MCF 10A (cell line): ENCODE results near the gene OR52J3. TPM values are rescaled to one million over a fixed set of nuclear protein-coding genes. Genes with fewer than 3 reads are reported as not detected.
A peak's percentile ranks its signal among the peaks of the same experiment; 100 is the strongest.

Experiments used
- Bru-seq: library from RNA; stranded (reverse); fragments of 400-500 nt; gene quantifications from one replicate; lab custom pipeline; 2021; lab: Mats Ljungman, UMichigan
- BruChase-seq, 2 experiments: library from RNA; stranded (reverse); fragments of 400-500 nt; gene quantifications; one replicate each; lab custom pipeline; 2021; lab: Mats Ljungman, UMichigan
- BruUV-seq: library from RNA; stranded (reverse); fragments of 400-500 nt; replicated peaks from 2 replicates; lab custom pipeline; 2021; lab: Mats Ljungman, UMichigan
- CTCF ChIA-PET: fragments of 300-600 bp; sonication (Branson Sonifier 250); formaldehyde crosslinking; extraction: SDS; loops from one replicate; lab custom pipeline; 2021; ENCODE audit warnings: antibody characterized with exemption, inconsistent platforms; lab: Yijun Ruan, JAX
- POLR2A ChIA-PET: fragments of 300-600, 350-650 bp; sonication (Branson Sonifier 250); formaldehyde crosslinking; extraction: SDS; loops from one replicate; lab custom pipeline; 2020; ENCODE audit warnings: antibody characterized with exemption, inconsistent platforms; lab: Yijun Ruan, JAX
- DNase-seq: peaks from one replicate; pipeline ENCODE4 v3.0.0-alpha.2; 2018; ENCODE audit not compliant: unreplicated experiment
- H3K27ac Mint-ChIP-seq: one replicate; pipeline ENCODE4 v1.8.0; 2022; ENCODE audit warnings: mild to moderate bottlenecking, low read depth, mixed read lengths; ENCODE audit not compliant: unreplicated experiment
- H3K27me3 Mint-ChIP-seq: one replicate; pipeline ENCODE4 v1.8.0; 2022; ENCODE audit warnings: mixed read lengths; ENCODE audit not compliant: insufficient read depth, unreplicated experiment
- H3K36me3 Mint-ChIP-seq: one replicate; pipeline ENCODE4 v1.8.0; 2022; ENCODE audit warnings: mild to moderate bottlenecking, moderate library complexity, mixed read lengths; ENCODE audit not compliant: insufficient read depth, unreplicated experiment
- H3K4me1 Mint-ChIP-seq: one replicate; pipeline ENCODE4 v1.8.0; 2022; ENCODE audit warnings: mixed read lengths; ENCODE audit not compliant: insufficient read depth, unreplicated experiment
- H3K4me3 Mint-ChIP-seq: one replicate; pipeline ENCODE4 v1.8.0; 2022; ENCODE audit warnings: mild to moderate bottlenecking, moderate library complexity, mixed read lengths; ENCODE audit not compliant: unreplicated experiment
- H3K9me3 Mint-ChIP-seq: one replicate; pipeline ENCODE4 v1.8.0; 2022; ENCODE audit warnings: mixed read lengths; ENCODE audit not compliant: unreplicated experiment
- CTCF ChIP-seq: fragments of 200-600 bp; IDR thresholded peaks from one replicate; pipeline ENCODE4 v1.8.0; 2022; ENCODE audit warnings: antibody characterized with exemption, mild to moderate bottlenecking; ENCODE audit not compliant: unreplicated experiment
- intact Hi-C: fragments of 100-400 bp; cut with micrococcal nuclease; formaldehyde crosslinking; loops from 2 replicates; pipeline ENCODE4 v1.14.1; 2022
- long read RNA-seq: library from polyadenylated mRNA; stranded (forward); transcript quantifications from one replicate; pipeline ENCODE4 v2.0.0, GENCODE V29; 2022
- total RNA-seq: library from RNA; stranded (reverse); gene quantifications from 2 replicates; pipeline ENCODE4 v1.2.3, GENCODE V29; 2022

OR52J3 gene
- total RNA-seq (not detected in 2 replicates), Bru-seq, nascent RNA (not detected), BruChase-seq, experiment 1, labeled RNA remaining after a 6-hour chase (not detected), BruChase-seq, experiment 2, labeled RNA remaining after a 2-hour chase (not detected)
- long read RNA-seq = 0 reads

GRCh38 chr11:5046226-5046625 lies at the start of gene OR52J3:
Gene OR52J3 (plus strand): TSS chr11:5046526. CDS start chr11:5046526, 0 bp downstream.
- Mint-ChIP-seq H3K27me3 (peaks cover 40% of the 10 kb centered on the region), H3K9me3 (no peaks in the 10 kb centered on the region), H3K27ac (no peak within 1 kb of the TSS), H3K4me3 (no peak within 1 kb of the TSS), H3K4me1 (peaks cover 5% of the 10 kb centered on the region), H3K36me3 (no peaks in the 10 kb centered on the region)
- no peak for DNase-seq
- POLR2A ChIA-PET = no interaction called here
- BruUV-seq = no TSS peak
- intact Hi-C loops = no loop called here
- CTCF ChIA-PET = no interaction called here
- no peak for TF ChIP-seq CTCF

GRCh38 chr11:5004424-5005274 lies 41.7 kb upstream of the OR52J3 start:
- H3K4me1 Mint-ChIP-seq = no peaks in the 10 kb centered on the region
- no TSS peak for BruUV-seq
- H3K27me3 Mint-ChIP-seq = peaks cover 42% of the 10 kb centered on the region
- H3K36me3 Mint-ChIP-seq = no peaks in the 10 kb centered on the region
- TF ChIP-seq CTCF = peak; percentile 72
- H3K9me3 Mint-ChIP-seq = no peaks in the 10 kb centered on the region
- POLR2A ChIA-PET = no interaction called here
- intact Hi-C loops = loop anchor here (1.0 to 2.0 kb wide), 3 partner anchors 367 to 818 kb away; partner anchors contain the start of gene OR51D1
- DNase-seq = peak; percentile 71
- CTCF ChIA-PET = interaction anchor here (0.6 to 3.4 kb wide), 21 partner anchors 8 to 822 kb away, joined by 3 to 69 read pairs (median 3); partner anchors contain the start of genes OR51D1 and OR51G1
- H3K4me3 Mint-ChIP-seq = no peak overlapping the region
- H3K27ac Mint-ChIP-seq = no peak overlapping the region

- BruUV-seq = no TSS peak
- intact Hi-C loops = no loop called here
- Mint-ChIP-seq H3K27ac (no peak overlapping the region), H3K36me3 (no peaks in the 10 kb centered on the region), H3K9me3 (no peaks in the 10 kb centered on the region), H3K4me3 (no peak overlapping the region), H3K4me1 (no peaks in the 10 kb centered on the region), H3K27me3 (peaks cover 21% of the 10 kb centered on the region)
- no peak for TF ChIP-seq CTCF
- ChIA-PET CTCF (interaction anchor here (0.8 to 2.5 kb wide), 5 partner anchors 16 to 514 kb away, joined by 3 to 12 read pairs (median 6); partner anchors contain the start of gene OR51D1), POLR2A (interaction anchor here (0.6 kb wide), 1 partner anchor 399 kb away, joined by 3 read pairs; no protein-coding TSS in a partner anchor)
- DNase-seq = peak; percentile 5
Measured at GRCh38 chr11:5007561-5007960, 38.8 kb upstream of the OR52J3 start.

DNA sequence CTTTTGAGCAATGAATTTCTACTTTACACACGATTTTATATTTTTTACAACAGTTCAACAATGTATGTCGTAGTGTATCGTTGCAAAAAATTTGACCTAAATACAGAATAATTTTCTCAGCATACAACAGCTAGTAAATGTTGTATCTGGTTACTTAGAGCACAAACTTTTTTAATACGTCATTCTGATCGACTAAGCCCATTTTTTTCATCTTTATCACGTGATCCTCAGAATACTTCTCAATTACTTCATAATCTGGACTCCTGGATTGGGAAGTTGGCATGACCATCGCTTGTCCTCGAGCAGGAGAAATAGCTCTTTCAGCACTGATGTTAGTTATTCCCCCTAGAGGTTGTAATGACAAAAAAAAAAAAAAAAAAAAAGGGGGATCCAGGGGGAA lies 35.1 kb upstream of the OR52J3 start:
- Mint-ChIP-seq H3K27ac (no peak overlapping the region), H3K4me1 (no peaks in the 10 kb centered on the region), H3K27me3 (no peaks in the 10 kb centered on the region), H3K4me3 (no peak overlapping the region), H3K36me3 (no peaks in the 10 kb centered on the region), H3K9me3 (no peaks in the 10 kb centered on the region)
- DNase-seq = no peak
- BruUV-seq = no TSS peak
- CTCF ChIA-PET = interaction anchor here (0.8 kb wide), 1 partner anchor 374 kb away, joined by 4 read pairs; the partner anchor contains the start of gene OR51D1
- intact Hi-C loops = no loop called here
- POLR2A ChIA-PET = no interaction called here
- TF ChIP-seq CTCF = no peak
